Muscle layer of colon (tissue), 2 donors: Measurements from ENCODE around the gene CDK2AP2.
"Not testable (repeated sequence)": the region's sequence is repeated elsewhere in the genome, so short reads cannot be mapped to it uniquely, and the experiment has no call there.

ENCODE experiments used
- H3K27ac ChIP-seq: one replicate; pipeline ENCODE4 v1.7.0; 2013; ENCODE audit warnings: low read depth, mild to moderate bottlenecking, low read length, moderate library complexity
- H3K27me3 ChIP-seq, 2 donors: one replicate each; pipeline ENCODE4 v1.7.0; 2013; ENCODE audit warnings: low read length in 2 of 2, mild to moderate bottlenecking in 2 of 2; ENCODE audit not compliant: insufficient read depth in 2 of 2, control insufficient read depth in 1 of 2
- H3K36me3 ChIP-seq: one replicate; pipeline ENCODE4 v1.7.0; 2013; ENCODE audit warnings: mild to moderate bottlenecking, low read length; ENCODE audit not compliant: insufficient read depth
- H3K4me1 ChIP-seq: one replicate; pipeline ENCODE4 v1.7.0; 2013; ENCODE audit warnings: mild to moderate bottlenecking, low read length; ENCODE audit not compliant: insufficient read depth
- H3K4me3 ChIP-seq, 2 donors: one replicate each; pipeline ENCODE4 v1.7.0; 2013; ENCODE audit warnings: low read length in 2 of 2, low read depth in 1 of 2, mild to moderate bottlenecking in 1 of 2, moderate library complexity in 1 of 2
- H3K9ac ChIP-seq: one replicate; pipeline ENCODE4 v1.7.0; 2013; ENCODE audit warnings: low read length
- H3K9me3 ChIP-seq: one replicate; pipeline ENCODE4 v1.7.0; 2013; ENCODE audit warnings: mild to moderate bottlenecking, low read length
- donor health status: abdominal sarcoma.
- donor health status: Adenocarcinoma of cecum.

Gene CDK2AP2

GRCh38 chr11:67522844-67523555 is 15.0 kb upstream of the CDK2AP2 start, which contains the start of gene CABP2:
Gene CABP2 (minus strand): TSS chr11:67523446. CDS start chr11:67523326, 120 bp downstream.
- H3K4me1 ChIP-seq = no peaks in the 10 kb centered on the region
- H3K9me3 ChIP-seq = no peaks in the 10 kb centered on the region
- peaks cover 0 to 7% of the 10 kb centered on the region in 2 donors for H3K27me3 ChIP-seq
- no peak within 1 kb of the TSS for H3K4me3 ChIP-seq
- H3K27ac ChIP-seq = no peak within 1 kb of the TSS
- no peak within 1 kb of the TSS for H3K9ac ChIP-seq
- H3K36me3 ChIP-seq = no peaks in the 10 kb centered on the region

- H3K4me3 ChIP-seq = no peak overlapping the region
- no peak overlapping the region for H3K9ac ChIP-seq
- H3K36me3 ChIP-seq = no peaks in the 10 kb centered on the region
- H3K27ac ChIP-seq = no peak overlapping the region
- H3K4me1 ChIP-seq = no peaks in the 10 kb centered on the region
- H3K9me3 ChIP-seq = no peaks in the 10 kb centered on the region
- peaks cover 0 to 7% of the 10 kb centered on the region in 2 donors for H3K27me3 ChIP-seq
These were observed 14.4 kb upstream of the CDK2AP2 start for GRCh38 chr11:67522338-67522737.

GRCh38 chr11:67521924-67522323 is 14.0 kb upstream of the CDK2AP2 start:
- Histone ChIP-seq H3K27ac (no peak overlapping the region), H3K9me3 (no peaks in the 10 kb centered on the region), H3K9ac (no peak overlapping the region), H3K36me3 (no peaks in the 10 kb centered on the region), H3K4me1 (no peaks in the 10 kb centered on the region), H3K27me3 (peaks cover 0 to 7% of the 10 kb centered on the region in 2 donors), H3K4me3 (no peak overlapping the region)

- H3K27me3 ChIP-seq = peaks cover 0 to 7% of the 10 kb centered on the region in 2 donors
- H3K4me3 ChIP-seq = no peak overlapping the region
- H3K36me3 ChIP-seq = no peaks in the 10 kb centered on the region
- H3K9me3 ChIP-seq = no peaks in the 10 kb centered on the region
- no peak overlapping the region for H3K9ac ChIP-seq
- no peak overlapping the region for H3K27ac ChIP-seq
- no peaks in the 10 kb centered on the region for H3K4me1 ChIP-seq
These were observed 13.2 kb upstream of the CDK2AP2 start for GRCh38 chr11:67520856-67521824.

GRCh38 chr11:67519726-67520125 is 11.8 kb upstream of the CDK2AP2 start:
- H3K9ac ChIP-seq = no peak overlapping the region
- no peak overlapping the region for H3K27ac ChIP-seq
- H3K4me1 ChIP-seq = no peaks in the 10 kb centered on the region
- H3K36me3 ChIP-seq = no peaks in the 10 kb centered on the region
- H3K4me3 ChIP-seq = no peak overlapping the region
- no peaks in the 10 kb centered on the region for H3K9me3 ChIP-seq
- H3K27me3 ChIP-seq = peaks cover 0 to 3% of the 10 kb centered on the region in 2 donors

GRCh38 chr11:67517784-67518552 is 10.0 kb upstream of the CDK2AP2 start:
- Histone ChIP-seq H3K4me1 (no peaks in the 10 kb centered on the region), H3K36me3 (no peaks in the 10 kb centered on the region), H3K9ac (no peak overlapping the region), H3K4me3 (no peak overlapping the region), H3K9me3 (no peaks in the 10 kb centered on the region), H3K27me3 (no peaks in the 10 kb centered on the region), H3K27ac (no peak overlapping the region)

- Histone ChIP-seq H3K9ac (no peak overlapping the region), H3K27me3 (no peaks in the 10 kb centered on the region), H3K9me3 (no peaks in the 10 kb centered on the region), H3K36me3 (no peaks in the 10 kb centered on the region), H3K4me3 (no peak overlapping the region), H3K4me1 (no peaks in the 10 kb centered on the region), H3K27ac (no peak overlapping the region)
These were observed 8.8 kb upstream of the CDK2AP2 start for GRCh38 chr11:67516806-67517205.

GRCh38 chr11:67514116-67514515 is 6.2 kb upstream of the CDK2AP2 start:
- H3K9me3 ChIP-seq = no peaks in the 10 kb centered on the region
- H3K36me3 ChIP-seq = no peaks in the 10 kb centered on the region
- H3K27me3 ChIP-seq = no peaks in the 10 kb centered on the region
- peaks cover under 1% of the 10 kb centered on the region for H3K4me1 ChIP-seq
- H3K4me3 ChIP-seq = no peak overlapping the region
- no peak overlapping the region for H3K27ac ChIP-seq
- no peak overlapping the region for H3K9ac ChIP-seq

- H3K9me3 ChIP-seq, H3K9ac ChIP-seq, H3K36me3 ChIP-seq, H3K27me3 ChIP-seq, H3K4me3 ChIP-seq, H3K27ac ChIP-seq: not testable (repeated sequence)
- peaks cover 14% of the 10 kb centered on the region for H3K4me1 ChIP-seq
These were observed 3.6 kb upstream of the CDK2AP2 start for GRCh38 chr11:67511558-67511957.

GRCh38 chr11:67510023-67510345 is 2.0 kb upstream of the CDK2AP2 start:
- H3K9me3 ChIP-seq = no peaks in the 10 kb centered on the region
- H3K27me3 ChIP-seq = peaks cover 0 to 5% of the 10 kb centered on the region in 2 donors
- H3K36me3 ChIP-seq = no peaks in the 10 kb centered on the region
- no peak overlapping the region for H3K4me3 ChIP-seq
- H3K27ac ChIP-seq = no peak overlapping the region
- no peak overlapping the region for H3K9ac ChIP-seq
- peaks cover 27% of the 10 kb centered on the region for H3K4me1 ChIP-seq

GRCh38 chr11:67508486-67509121 is 642 bp upstream of the CDK2AP2 start:
- Histone ChIP-seq H3K36me3 (no peaks in the 10 kb centered on the region), H3K27me3 (peaks cover 3 to 16% of the 10 kb centered on the region in 2 donors), H3K4me1 (peaks cover 31% of the 10 kb centered on the region), H3K4me3 (peak overlapping the region; percentile 72 to 97), H3K9ac (peak overlapping the region; percentile 89), H3K27ac (peak overlapping the region; percentile 79), H3K9me3 (no peaks in the 10 kb centered on the region)
